Measurements from ENCODE around the gene HSD3B7.

HSD3B7 gene

DNA sequence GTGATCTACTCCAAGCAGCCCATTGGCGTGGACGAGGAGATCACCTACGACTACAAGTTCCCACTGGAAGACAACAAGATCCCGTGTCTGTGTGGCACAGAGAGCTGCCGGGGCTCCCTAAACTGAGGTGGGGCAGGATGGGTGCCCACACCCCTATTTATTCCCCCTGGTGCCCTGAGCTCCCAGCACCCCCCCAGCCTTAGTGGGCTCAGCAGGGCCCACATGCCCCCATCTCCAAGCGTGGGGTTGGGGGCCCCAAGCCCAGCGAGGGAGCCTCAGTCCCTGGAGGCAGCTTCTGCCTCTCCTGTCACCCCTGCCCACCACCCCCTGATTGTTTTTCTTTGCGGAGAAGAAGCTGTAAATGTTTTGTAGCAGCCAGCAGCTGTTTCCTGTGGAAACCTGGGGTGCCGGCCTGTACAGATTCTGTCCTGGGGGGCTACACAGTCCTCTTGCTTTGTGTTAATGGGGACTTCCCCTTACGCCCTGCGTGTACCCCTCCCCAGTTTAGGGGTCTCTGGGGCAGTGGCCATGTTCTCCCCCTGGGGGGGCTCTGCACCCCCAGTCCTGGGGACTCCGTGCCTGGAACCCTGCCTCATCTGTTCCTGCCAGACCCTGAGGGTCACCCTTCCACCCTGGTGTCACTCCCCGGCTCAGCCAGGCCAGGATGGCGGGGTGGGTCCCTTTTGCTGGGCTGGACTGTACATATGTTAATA, 953 bp upstream of the HSD3B7 start:
- FAIRE-seq, result no peak

DNA sequence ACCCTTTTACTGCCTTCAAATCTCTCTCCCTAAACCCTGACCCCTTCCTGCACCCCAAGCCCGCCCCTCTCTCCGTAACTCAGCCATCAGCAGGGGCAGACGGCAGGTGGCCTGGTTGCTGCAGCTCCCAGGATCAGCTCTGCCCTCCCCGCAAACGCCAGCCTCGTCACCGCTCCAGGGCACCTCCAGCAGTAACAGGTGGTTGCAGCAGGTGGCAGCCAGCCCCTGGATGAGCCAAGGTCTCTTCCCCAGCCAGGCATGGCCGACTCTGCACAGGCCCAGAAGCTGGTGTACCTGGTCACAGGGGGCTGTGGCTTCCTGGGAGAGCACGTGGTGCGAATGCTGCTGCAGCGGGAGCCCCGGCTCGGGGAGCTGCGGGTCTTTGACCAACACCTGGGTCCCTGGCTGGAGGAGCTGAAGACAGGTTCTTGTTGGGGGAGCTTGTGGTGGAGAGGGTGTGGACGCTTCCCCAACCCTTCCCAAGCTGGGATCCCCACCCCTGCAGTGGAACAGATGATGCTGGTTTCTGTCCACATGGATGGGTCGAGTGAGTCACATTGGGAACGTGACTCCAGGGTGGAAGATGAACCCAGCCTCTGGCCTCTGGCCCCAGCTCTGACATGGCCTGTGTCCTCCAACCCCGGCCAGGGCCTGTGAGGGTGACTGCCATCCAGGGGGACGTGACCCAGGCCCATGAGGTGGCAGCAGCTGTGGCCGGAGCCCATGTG, 558 bp downstream of the HSD3B7 start:
- FAIRE-seq, result no peak

GRCh38 chr16:30986129-30986991, 1.4 kb downstream of the HSD3B7 start:
- no peak for FAIRE-seq

GRCh38 chr16:30987581-30988190, 2.7 kb downstream of the HSD3B7 start:
- FAIRE-seq, result no peak

- FAIRE-seq, result no peak
Observed at GRCh38 chr16:30989469-30990047, 4.6 kb downstream of the HSD3B7 start.

GRCh38 chr16:30990105-30990504, 5.1 kb downstream of the HSD3B7 start:
- FAIRE-seq, result no peak

GRCh38 chr16:30991052-30991451, 6.0 kb downstream of the HSD3B7 start:
- no peak for FAIRE-seq

DNA sequence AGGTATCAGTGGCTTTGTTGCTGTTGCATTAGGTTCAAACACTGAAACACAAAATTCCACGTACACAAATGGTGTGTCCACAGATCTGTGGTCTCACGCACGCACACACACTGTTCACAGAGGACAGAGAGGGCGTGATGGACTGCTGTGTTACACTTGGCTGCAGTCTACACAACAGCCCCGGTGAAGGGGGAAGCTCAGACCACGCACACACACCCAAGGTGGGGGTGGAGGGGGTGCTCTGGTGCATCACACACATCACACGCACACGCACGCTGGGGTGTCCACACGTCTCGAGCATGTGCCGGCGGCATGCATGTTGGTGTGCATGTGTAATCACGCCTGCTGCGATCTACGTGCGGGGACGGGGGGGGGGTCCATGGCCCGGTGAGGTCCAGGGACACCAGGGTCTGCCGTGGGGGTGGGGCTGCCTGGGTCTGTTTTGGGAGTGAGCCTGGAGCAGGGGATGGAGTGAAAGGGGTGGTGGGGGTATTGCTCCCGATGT, 7.3 kb downstream of the HSD3B7 start:
- no peak for FAIRE-seq

DNA sequence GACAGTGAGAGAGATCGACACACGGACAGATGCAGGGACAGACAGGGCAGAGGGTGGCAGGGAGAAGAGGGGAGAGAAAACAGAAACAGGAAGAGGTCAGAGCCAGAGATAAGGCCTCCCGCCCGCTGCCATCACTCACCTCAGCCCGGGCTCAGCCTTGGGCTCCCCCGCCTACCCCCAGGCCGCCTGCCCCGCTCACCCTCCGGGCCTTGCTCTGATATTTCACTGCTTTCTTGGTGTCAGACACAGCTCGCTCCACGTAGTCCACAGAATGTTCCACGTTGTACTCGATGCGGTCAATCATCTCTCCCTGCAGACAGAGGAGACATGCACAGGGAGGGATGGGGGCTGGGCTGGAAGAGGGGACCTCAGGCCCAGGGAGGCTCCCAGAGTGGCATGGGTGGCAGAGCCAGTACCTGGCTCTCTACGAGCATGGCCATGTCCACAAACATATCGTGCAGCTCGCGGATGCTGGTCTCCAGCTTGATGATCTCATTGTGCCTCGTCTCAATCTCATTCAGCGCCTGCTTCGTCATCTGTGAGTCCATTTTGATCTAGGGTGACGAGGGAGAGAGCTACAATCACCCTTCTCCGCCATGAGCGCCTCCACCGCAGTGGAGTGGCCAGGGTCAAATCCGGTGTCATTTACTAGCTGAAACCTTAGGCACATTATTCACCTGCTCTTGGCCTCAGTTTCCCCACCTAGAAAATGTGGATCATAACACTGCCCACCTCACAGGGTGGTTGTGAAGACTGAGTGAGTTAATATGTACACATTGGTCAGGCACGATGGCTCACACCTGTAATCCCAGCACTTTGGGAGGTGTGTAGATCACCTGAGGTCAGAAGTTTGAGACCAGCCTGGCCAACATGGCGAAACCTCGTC, 8.2 kb downstream of the HSD3B7 start:
- FAIRE-seq, result no peak

GRCh38 chr16:30995927-30996323, 10.9 kb downstream of the HSD3B7 start:
- no peak for FAIRE-seq

DNA sequence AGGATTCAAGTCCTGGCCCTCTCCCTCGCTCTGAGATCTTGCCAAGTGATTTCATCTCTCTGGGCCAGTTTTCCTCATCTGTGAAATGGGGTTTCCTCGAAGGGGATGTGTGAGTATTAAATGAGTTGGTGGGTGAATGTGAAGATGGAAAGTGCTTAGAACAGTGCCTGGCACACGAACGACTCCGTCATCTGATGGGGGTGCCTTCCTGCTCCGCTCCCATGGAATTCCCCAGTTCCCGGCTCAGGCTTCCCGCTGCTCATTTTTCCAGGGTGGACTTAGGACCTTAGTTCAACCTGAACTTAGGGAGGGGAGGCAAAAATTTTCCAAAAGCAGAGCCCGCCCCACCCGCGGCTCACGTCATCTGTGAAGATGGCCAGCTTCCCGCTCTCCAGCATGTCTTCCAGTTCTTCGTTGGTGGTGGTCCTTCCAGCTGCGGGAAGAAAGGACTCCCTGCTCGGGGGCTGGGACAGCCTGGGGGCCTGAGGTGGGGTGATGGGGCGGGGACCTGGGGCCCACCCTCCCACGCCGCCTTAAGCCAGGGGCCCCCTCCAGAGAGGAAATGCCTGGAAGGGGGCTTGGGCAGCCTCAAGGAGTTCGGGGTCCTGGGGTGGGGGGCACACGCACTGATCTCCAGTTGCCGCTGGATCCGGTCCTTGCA, 11.4 kb downstream of the HSD3B7 start:
- FAIRE-seq, result no peak

DNA sequence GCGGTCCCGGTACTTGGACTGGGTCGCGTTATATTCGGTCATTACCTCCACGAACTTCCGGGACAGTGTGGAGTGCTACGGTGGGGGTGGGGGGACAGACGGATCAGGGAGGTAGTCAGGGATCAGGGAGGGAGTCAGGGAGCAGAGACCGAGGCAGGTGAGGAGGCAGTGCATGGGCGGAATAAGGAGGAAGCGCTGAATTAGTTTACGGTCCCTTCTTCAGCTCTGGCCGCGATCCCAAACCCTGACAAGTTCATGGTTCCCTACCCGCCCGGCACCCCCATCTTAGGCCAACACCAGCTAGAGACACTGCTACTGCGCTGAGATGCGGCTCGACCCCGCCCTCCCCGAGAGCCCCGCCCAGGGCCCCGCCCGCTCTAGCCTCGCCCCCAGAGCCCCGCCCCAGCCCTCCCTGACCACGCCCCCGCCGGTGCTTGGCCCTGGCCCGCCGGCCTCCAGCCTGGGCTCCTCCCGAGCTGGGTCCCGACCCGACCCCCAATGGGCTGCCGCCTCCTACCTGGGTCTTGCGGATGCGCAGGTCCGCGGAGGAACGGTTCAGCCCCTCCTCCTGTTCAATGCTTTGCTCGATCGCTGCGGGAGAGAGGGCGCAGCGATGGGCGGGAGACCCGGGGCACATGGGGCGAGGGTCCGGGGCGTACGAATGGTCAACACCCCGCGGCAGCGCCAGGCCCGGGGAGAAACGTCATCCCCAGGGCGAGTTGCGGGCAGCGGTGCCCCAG, 12.1 kb downstream of the HSD3B7 start:
- no peak for FAIRE-seq

GRCh38 chr16:30997725-30998711, 13.0 kb downstream of the HSD3B7 start:
- FAIRE-seq, result no peak

GRCh38 chr16:30998852-30999761, 14.1 kb downstream of the HSD3B7 start:
- no peak for FAIRE-seq

DNA sequence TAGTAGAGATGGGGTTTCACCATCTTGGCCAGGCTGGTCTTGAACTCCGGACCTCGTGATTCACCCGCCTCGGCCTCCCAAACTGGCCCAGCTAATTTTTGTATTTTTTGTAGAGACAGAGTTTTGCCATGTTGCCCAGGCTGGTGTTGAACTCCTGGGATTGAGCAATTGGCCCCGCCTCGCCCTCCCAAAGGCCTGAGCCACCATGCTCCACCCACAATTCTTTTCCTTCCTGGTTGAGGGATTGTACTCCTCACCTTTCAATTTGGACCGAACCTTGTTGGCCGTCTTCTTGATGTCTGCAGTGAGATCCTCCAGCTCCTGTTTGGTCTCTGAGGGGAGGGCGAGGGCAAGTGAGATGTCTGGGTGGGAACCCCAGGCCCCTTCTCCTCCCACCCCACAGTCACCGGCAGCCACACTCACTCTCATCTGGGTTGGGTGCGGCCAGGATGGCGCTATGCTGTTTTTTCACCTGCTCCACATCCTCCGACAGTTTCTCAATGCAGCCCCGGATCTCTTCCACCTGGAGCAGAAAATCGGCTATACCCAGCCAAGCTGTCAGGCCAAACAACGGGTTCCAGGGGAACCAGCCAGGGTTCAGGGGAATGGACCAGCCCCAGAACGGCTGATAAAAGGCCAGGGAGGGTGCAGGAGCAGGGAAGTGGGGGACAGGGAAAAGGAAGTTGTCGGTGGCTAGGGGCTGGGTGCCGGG, 15.8 kb downstream of the HSD3B7 start:
- no peak for FAIRE-seq

DNA sequence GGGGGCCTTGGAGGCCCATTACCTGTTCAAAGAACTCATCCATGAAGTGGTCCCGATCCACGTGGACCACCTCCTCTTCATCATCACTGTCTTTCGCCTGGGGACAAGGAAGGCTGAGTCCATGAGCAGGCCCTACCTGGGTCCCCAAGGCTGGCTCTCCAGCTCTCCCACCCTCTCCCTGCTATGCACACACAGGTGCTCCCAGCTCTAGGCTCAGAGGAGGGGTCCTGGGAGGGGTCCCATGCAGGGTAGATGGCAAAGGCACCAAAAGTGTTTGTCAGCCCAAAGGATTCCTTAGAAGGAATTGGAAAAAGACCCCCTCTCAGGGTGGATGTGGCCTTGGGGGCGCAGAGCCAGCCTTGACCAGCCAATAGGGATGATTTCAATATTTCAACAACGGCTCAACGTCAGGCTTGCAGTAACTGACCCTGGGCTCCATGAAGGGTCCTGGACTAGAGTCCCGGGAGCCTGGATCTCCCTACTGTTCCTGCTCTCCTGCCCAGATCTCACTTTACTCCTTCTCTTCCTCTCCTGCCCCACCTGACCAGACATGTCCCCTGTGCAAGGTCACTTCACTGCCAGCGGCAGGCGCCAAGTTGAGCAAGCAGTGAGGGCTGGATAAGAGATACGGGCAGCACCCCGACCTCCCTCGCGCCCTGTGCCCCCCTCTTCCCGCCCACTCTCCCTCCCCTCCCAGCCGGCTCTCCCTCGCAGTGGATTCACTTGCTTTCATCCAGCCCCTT, 16.7 kb downstream of the HSD3B7 start:
- no peak for FAIRE-seq
